HCT116 (cell line): ENCODE results near the gene IGFBP2.

Experiments used
- ELF1 ChIP-seq: IDR thresholded peaks from 2 replicates; pipeline ENCODE4 v1.6.1; 2012; ENCODE audit warnings: low read depth, borderline replicate concordance
- EZH2 ChIP-seq: fragments of 200-600 bp; sonication (generic); IDR thresholded peaks from 2 replicates; pipeline ENCODE4 v1.6.1; 2017; ENCODE audit warnings: antibody characterized with exemption, mixed run types
- EZH2phosphoT487 ChIP-seq: fragments of 200-600 bp; IDR thresholded peaks from 2 replicates; pipeline ENCODE4 v1.6.1; 2018; ENCODE audit warnings: antibody characterized with exemption, borderline replicate concordance
- POLR2A ChIP-seq: IDR thresholded peaks from 2 replicates; pipeline ENCODE4 v1.7.0; 2011; ENCODE audit warnings: borderline replicate concordance; ENCODE audit not compliant: insufficient read depth, insufficient read length; ENCODE audit errors: extremely low read depth
- POLR2AphosphoS5 ChIP-seq: IDR thresholded peaks from 2 replicates; pipeline ENCODE4 v1.6.1; 2011; ENCODE audit warnings: mild to moderate bottlenecking, low read depth, low read length, moderate library complexity
- RAD21 ChIP-seq: IDR thresholded peaks from 2 replicates; pipeline ENCODE4 v1.6.1; 2012; ENCODE audit warnings: low read depth, mild to moderate bottlenecking
- SRF ChIP-seq: IDR thresholded peaks from 2 replicates; pipeline ENCODE4 v1.6.1; 2012; ENCODE audit warnings: low read depth
- TCF7L2 ChIP-seq: IDR thresholded peaks from 2 replicates; pipeline ENCODE4 v1.7.0; 2011; ENCODE audit warnings: borderline replicate concordance, inconsistent platforms; ENCODE audit not compliant: insufficient read depth, insufficient read length; ENCODE audit errors: extremely low read depth
- ZFX ChIP-seq: fragments of 450-650 bp; IDR thresholded peaks from 2 replicates; pipeline ENCODE4 v1.6.1; 2017
- TF ChIP-seq, protein P1 (sequence below), 3 experiments: fragments of 200-600 bp in 1 of 3; sonication (generic) in 1 of 3; IDR thresholded peaks in 2 of 3; conservative IDR thresholded peaks in 1 of 3; 2 replicates each; pipeline ENCODE4 v1.5.1; 2012 to 2017; ENCODE audit warnings: low read depth in 2 of 3, low read length in 2 of 3, antibody characterized with exemption in 1 of 3, borderline replicate concordance in 1 of 3, control low read depth in 1 of 3, mild to moderate bottlenecking in 1 of 3, mixed read lengths in 1 of 3, mixed run types in 1 of 3, moderate library complexity in 1 of 3; ENCODE audit not compliant: insufficient read depth in 1 of 3
- TF ChIP-seq, protein P2 (sequence below): IDR thresholded peaks from 2 replicates; pipeline ENCODE4 v1.6.1; 2012
- TF ChIP-seq, protein P3 (sequence below): IDR thresholded peaks from 2 replicates; pipeline ENCODE4 v1.6.1; 2012; ENCODE audit warnings: low read depth

DNA sequence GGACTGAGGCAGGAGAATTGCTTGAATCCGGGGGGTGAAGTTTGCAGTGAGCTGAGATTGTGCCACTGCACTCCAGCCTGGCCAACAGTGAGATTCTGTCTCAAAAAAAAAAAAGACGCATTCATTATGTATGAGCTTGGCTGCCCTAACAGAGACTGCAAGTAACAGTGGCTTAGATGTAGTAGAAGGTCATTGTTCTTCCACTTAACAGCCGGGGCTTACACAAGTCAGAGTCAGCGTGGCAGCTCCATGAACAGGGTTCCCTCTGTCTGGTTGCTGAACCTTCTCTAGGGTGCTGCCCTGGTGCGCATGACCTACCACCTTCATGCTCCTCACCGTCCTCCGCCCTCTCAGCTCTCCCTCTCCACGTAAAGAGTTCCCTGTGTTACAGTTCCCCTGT, 49.1 kb upstream of the IGFBP2 start:
- no peak for TF ChIP-seq SRF
- TF ChIP-seq RAD21: no peak
- TF ChIP-seq POLR2AphosphoS5: no peak
- TF ChIP-seq, protein P1, sequence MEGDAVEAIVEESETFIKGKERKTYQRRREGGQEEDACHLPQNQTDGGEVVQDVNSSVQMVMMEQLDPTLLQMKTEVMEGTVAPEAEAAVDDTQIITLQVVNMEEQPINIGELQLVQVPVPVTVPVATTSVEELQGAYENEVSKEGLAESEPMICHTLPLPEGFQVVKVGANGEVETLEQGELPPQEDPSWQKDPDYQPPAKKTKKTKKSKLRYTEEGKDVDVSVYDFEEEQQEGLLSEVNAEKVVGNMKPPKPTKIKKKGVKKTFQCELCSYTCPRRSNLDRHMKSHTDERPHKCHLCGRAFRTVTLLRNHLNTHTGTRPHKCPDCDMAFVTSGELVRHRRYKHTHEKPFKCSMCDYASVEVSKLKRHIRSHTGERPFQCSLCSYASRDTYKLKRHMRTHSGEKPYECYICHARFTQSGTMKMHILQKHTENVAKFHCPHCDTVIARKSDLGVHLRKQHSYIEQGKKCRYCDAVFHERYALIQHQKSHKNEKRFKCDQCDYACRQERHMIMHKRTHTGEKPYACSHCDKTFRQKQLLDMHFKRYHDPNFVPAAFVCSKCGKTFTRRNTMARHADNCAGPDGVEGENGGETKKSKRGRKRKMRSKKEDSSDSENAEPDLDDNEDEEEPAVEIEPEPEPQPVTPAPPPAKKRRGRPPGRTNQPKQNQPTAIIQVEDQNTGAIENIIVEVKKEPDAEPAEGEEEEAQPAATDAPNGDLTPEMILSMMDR (IDR thresholded peaks at IDR 0.05 in 2 of 3, conservative IDR thresholded peaks at IDR 0.05 in 1 of 3; ENCODE audit: borderline replicate concordance in 1 of 3, insufficient read depth in 1 of 3, low read depth in 2 of 3, low read length in 2 of 3): no peak
- TF ChIP-seq EZH2phosphoT487: no peak
- TF ChIP-seq, protein P2, sequence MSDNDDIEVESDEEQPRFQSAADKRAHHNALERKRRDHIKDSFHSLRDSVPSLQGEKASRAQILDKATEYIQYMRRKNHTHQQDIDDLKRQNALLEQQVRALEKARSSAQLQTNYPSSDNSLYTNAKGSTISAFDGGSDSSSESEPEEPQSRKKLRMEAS: no peak
- TF ChIP-seq TCF7L2: no peak
- TF ChIP-seq EZH2: no peak
- no peak for TF ChIP-seq POLR2A
- TF ChIP-seq, protein P3, sequence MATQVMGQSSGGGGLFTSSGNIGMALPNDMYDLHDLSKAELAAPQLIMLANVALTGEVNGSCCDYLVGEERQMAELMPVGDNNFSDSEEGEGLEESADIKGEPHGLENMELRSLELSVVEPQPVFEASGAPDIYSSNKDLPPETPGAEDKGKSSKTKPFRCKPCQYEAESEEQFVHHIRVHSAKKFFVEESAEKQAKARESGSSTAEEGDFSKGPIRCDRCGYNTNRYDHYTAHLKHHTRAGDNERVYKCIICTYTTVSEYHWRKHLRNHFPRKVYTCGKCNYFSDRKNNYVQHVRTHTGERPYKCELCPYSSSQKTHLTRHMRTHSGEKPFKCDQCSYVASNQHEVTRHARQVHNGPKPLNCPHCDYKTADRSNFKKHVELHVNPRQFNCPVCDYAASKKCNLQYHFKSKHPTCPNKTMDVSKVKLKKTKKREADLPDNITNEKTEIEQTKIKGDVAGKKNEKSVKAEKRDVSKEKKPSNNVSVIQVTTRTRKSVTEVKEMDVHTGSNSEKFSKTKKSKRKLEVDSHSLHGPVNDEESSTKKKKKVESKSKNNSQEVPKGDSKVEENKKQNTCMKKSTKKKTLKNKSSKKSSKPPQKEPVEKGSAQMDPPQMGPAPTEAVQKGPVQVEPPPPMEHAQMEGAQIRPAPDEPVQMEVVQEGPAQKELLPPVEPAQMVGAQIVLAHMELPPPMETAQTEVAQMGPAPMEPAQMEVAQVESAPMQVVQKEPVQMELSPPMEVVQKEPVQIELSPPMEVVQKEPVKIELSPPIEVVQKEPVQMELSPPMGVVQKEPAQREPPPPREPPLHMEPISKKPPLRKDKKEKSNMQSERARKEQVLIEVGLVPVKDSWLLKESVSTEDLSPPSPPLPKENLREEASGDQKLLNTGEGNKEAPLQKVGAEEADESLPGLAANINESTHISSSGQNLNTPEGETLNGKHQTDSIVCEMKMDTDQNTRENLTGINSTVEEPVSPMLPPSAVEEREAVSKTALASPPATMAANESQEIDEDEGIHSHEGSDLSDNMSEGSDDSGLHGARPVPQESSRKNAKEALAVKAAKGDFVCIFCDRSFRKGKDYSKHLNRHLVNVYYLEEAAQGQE: no peak
- TF ChIP-seq ZFX: no peak
- TF ChIP-seq ELF1: no peak
